NCI-H2029 treated with DMSO at 0.1 percent for 48 hours (cell line): ENCODE measurements around the gene XCR1.
"Not testable (repeated sequence)": the region's sequence is repeated elsewhere in the genome, so short reads cannot be mapped to it uniquely, and the experiment has no call there.

Experiments used
- DNase-seq: peaks from one replicate; lab custom pipeline; 2025; lab: John Stamatoyannopoulos, UW

The XCR1 gene

GRCh38 chr3:46038916-46039315 lies 11.6 kb upstream of the XCR1 start:
- DNase-seq: no peak

GRCh38 chr3:46038071-46038470 lies 10.8 kb upstream of the XCR1 start:
- DNase-seq: not testable (repeated sequence)

DNA sequence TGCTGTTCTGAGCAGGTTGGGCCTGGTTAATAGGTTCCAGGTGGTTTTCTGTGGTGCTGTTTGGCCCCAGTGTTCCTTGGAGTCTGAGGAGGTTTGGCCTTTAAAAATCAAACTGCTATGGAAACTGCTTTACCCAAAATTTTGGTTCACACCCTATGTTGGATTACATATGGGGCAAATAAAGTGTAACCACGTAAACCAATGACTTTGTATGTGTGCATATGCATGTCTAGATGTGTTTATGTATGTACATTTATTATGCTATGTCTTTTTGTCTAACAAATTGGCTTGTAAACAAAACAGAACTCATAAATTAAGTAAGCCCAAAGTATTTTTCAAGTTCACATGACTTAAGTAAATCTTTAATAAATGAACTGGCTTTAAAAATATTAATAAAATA lies 8.9 kb upstream of the XCR1 start:
- DNase-seq: no peak

- DNase-seq: no peak
Measured at GRCh38 chr3:46031747-46032146, 4.5 kb upstream of the XCR1 start.

DNA sequence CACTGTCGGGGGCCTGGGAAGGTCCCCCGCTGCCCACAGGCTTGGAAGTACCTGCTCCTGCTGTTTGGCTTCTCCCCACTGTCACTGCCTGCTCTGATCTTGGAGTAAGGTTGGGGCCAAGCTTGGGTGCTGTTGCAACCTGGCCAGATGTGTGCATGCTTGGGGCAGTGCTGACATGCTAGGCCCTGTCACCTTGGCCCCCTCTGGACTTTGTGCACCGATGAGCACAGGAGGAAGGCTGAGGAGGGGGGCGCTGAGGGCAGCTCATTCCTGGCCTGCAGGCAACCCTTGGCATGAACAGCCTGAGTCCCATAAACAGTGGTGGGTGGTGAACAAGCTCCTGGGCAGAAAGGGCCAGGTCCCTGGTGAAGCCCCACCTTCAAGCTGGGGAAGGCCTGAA lies 4.0 kb upstream of the XCR1 start:
- DNase-seq: no peak

DNA sequence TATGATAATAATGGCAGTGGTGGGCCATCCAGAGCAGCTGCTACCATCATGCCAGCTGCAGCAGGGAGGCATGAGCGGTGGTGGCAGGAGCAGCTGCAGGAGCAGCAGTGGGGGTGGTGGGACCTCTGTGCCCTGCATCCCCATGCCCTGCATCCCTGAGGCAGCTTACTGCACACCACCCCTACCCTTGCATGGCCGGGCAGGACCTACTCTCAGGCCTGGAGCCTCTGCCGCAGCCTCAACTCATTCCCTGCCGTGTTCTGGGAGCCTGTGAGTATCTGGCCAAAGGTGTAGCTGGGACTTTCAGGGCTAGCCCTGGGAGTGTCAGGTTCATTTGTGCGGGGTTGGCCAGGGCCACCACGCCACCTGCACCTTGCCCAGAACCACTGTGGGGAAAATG lies 3.3 kb upstream of the XCR1 start:
- DNase-seq: no peak

- DNase-seq: no peak
Measured at GRCh38 chr3:46029953-46030543, 2.8 kb upstream of the XCR1 start.

GRCh38 chr3:46027736-46028397 lies 584 bp upstream of the XCR1 start:
- no peak for DNase-seq

GRCh38 chr3:46025139-46025538 lies 2.1 kb downstream of the XCR1 start:
- DNase-seq: no peak

- no peak for DNase-seq
Measured at GRCh38 chr3:46024131-46024530, 3.2 kb downstream of the XCR1 start.

DNA sequence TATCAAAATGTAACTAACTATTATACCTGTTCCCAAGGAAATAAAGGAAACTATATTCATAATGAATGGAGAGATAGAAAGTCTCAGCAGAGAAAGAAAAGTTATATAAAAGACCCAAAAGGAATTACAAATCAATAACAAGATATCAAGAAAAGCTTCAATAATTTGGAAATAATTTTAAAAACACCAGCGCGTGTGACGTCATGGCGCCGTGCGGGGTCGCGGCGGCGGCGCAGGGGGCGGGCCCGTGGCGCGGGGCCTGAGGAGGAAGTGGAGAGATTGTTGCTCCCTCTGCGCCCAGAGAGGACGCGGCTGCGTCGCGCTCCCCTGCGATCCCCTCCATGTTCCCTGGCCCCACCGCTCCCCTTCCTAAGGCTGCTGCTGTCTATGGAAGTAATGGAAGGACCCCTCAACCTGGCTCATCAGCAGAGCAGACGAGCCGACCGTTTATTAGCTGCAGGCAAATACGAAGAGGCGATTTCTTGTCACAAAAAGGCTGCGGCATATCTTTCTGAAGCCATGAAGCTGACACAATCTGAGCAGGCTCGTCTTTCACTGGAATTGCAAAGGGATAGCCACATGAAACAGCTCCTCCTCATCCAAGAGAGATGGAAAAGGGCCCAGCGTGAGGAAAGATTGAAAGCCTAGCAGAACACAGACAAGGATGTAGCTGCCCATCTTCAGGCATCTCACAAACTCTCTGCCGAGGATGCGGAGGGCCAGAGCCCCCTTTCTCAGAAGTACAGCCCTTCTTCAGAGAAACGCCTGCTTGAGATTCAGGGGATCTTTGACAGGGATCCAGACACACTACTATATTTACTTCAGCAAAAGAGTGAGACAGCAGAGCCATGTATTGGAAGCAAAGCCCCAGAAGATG lies 4.1 kb downstream of the XCR1 start:
- no peak for DNase-seq

DNA sequence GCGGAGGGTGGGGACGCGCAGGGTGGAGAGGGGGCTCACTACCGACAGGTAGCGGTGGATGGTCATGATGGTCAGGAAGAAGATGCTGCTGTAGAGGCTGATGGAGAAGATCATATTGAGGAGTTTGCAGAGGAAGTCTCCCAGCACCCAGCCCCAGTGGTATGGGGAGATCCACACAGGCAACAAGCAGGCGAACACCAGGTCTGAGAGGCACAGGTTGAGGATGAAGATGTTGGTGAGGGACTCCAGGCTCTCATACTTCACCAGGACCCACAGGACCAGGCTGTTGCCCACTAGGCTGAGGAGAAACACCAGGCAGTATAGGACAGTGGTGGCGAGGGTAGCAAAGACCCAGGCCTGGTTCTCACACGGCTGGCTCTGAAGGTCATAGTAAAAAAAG lies 5.8 kb downstream of the XCR1 start:
- DNase-seq: no peak

- DNase-seq: no peak
Measured at GRCh38 chr3:46020766-46021510, 6.3 kb downstream of the XCR1 start.

- no peak for DNase-seq
Measured at GRCh38 chr3:46019707-46020106, 7.6 kb downstream of the XCR1 start.

- no peak for DNase-seq
Measured at GRCh38 chr3:46017720-46018119, 9.6 kb downstream of the XCR1 start.

GRCh38 chr3:46013316-46014094 lies 13.8 kb downstream of the XCR1 start:
- no peak for DNase-seq

- DNase-seq: no peak
Measured at GRCh38 chr3:46012246-46012645, 15.0 kb downstream of the XCR1 start.

DNA sequence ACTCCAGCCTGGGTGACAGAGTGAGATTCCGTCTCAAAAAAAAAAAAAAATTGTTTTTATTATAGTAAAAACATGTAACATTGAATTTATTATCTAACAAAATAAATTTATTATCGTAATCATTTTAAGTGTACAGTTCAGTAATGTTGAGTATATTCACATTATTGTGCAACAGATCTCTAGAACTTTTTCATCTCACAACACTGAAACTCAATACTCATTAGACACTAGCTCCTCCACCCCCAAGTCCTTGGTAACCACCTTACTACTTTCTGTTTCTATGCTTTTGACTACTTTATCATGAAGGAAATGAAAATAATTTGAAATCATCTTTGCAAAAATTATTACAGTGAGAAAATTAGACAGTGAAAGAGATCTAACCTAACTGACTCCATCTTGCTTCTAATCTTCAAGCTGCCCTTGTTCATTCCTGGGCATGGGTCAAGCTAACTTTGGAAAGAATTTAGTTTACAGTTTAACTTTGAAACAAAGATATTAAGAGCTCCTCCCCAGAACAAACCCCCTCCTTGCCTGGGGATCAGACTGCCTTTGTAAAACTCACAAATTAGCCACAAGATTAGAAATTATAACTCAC lies 16.7 kb downstream of the XCR1 start:
- no peak for DNase-seq

DNA sequence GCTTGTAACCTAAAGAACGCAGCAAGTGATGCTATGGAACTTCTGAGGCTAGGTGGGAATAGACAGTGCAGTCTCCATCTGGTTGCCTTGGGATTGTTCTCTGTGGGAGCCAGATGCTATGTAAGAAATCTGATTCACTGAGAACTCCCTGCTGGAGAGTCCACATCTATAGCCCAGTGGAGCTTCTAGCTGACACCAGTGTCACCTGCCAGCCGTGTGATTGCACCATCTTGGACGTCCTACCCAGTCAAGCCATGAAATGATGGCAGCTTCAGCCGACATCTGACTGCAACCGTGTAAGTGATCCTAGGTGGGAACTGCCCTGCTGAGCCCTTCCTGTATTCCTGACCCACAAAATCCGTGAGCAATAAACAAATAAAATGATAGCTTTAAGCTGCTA lies 19.2 kb downstream of the XCR1 start:
- DNase-seq: no peak

DNA sequence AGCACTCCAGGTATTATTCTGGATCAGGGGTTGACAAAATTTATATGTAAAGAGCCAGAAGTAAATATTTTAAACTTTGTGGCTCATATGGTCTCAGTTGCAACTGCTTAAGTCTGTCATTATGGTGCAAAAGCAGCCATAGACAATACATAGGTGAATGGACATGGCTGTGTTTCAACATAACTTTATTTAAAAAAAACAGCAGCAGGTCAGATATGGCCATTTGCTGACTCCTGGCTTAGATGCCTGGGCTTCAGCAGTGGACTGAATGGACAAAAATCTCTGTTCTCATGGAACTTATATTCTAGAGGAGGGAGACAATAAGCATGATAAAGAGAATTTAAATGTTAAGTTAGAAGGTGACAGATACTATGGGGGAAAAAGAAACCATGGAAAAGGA lies 20.0 kb downstream of the XCR1 start:
- DNase-seq: no peak
